ENCODE results near the gene SLC6A16. TPM values are rescaled to one million over a fixed set of nuclear protein-coding genes. Genes with fewer than 3 reads are reported as not detected.

Gene SLC6A16
- total and polyA plus RNA-seq, 4 donors: 2.4 to 12.9 (median 3.8) TPM

DNA sequence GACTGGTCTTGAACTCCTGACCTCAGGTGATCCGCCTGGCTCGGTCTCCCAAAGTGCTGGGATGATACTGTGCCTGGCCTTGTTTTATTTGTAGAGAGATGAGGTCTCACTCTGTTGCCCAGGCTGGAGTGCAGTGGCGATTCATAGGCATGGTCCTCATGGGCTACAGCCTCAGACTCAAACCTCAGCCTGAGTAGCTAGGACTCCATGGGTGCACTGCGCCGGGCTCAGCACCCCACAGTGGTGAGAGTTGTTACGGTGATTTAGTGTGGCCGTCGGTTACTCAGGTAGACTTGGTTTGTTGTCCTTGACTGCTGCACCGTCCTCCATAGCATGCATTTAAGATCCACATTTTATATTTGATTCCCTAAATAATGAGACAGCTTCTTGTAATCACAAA is 80.7 kb downstream of the SLC6A16 start:
- Histone ChIP-seq H3K9me3 (ENCODE audit: control insufficient read depth, low read length) (no peaks in the 10 kb centered on the region), H3K27ac (ENCODE audit: low read depth in 1 of 2, low read length in 2 of 2) (no peak overlapping the region), H3K36me3 (ENCODE audit: control insufficient read depth in 1 of 2, insufficient read depth in 2 of 2, low read length in 1 of 2) (no peaks in the 10 kb centered on the region), H3K27me3 (ENCODE audit: control insufficient read depth in 1 of 2, insufficient read depth in 2 of 2, low read length in 1 of 2) (no peaks in the 10 kb centered on the region), H3K4me1 (ENCODE audit: control insufficient read depth in 1 of 2, insufficient read depth in 2 of 2, low read length in 2 of 2) (no peaks in the 10 kb centered on the region), H3K4me3 (ENCODE audit: low read length in 2 of 2) (no peak overlapping the region)
- 94 to 95% methylated on average over 9 of the region's 9 CpGs for WGBS, 2 donors
- intact Hi-C loops (cut with DNase I): no loop called here
- no peak for ATAC-seq (ENCODE audit: low FRiP score)
- DNase-seq: no peak

DNA sequence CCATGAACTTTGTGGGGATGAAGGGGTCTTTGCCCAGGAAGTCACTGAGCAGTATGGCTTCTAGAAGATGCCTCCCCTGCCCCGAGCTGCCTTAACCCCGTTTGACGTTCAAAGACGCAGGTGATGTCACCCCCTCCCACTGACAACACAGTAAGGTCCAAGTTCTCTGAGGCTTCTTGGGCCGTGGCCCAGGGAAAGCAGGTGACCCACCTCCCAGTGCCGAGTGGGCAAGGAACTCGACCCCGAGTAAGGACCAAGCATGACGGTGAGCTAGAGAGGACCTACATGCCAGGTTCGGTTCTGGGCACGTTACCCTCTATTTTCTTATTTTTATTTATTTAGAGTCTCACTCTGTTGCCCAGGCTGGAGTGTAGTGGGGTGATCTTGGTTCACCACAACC is 81.3 kb downstream of the SLC6A16 start:
- Histone ChIP-seq H3K36me3 (ENCODE audit: control insufficient read depth in 1 of 2, insufficient read depth in 2 of 2, low read length in 1 of 2) (no peaks in the 10 kb centered on the region), H3K4me3 (ENCODE audit: low read length in 2 of 2) (no peak overlapping the region), H3K9me3 (ENCODE audit: control insufficient read depth, low read length) (no peaks in the 10 kb centered on the region), H3K27ac (ENCODE audit: low read depth in 1 of 2, low read length in 2 of 2) (no peak overlapping the region), H3K27me3 (ENCODE audit: control insufficient read depth in 1 of 2, insufficient read depth in 2 of 2, low read length in 1 of 2) (no peaks in the 10 kb centered on the region), H3K4me1 (ENCODE audit: control insufficient read depth in 1 of 2, insufficient read depth in 2 of 2, low read length in 2 of 2) (no peaks in the 10 kb centered on the region)
- ATAC-seq (ENCODE audit: low FRiP score) (no peak), DNase-seq (no peak)
- 82 to 89% methylated on average over 11 of the region's 11 CpGs for WGBS, 2 donors
- intact Hi-C loops (cut with DNase I): no loop called here

DNA sequence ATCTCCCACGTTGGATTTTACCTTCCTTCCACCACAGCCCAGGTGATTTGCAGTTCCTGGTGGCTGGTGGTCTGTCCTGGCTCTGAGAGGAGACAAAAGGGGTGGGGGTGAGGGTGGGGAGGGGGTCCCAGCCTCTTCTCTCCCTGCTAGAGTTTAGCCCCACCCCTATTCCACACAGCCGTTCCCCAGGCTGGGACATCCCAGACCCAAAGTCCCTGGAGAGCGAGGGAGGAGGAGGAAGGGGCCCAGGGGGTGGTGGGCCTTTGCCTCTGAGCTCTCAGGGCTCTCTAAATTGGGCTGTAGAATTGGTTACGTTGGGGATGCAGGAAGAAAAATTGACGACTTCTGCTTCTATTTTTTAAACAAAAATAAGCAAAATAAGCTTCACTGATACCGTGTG is 81.9 kb downstream of the SLC6A16 start:
- WGBS, 2 donors: 41 to 46% methylated on average over 6 of the region's 6 CpGs
- Histone ChIP-seq H3K27ac (ENCODE audit: low read depth in 1 of 2, low read length in 2 of 2) (no peak overlapping the region), H3K9me3 (ENCODE audit: control insufficient read depth, low read length) (no peaks in the 10 kb centered on the region), H3K27me3 (ENCODE audit: control insufficient read depth in 1 of 2, insufficient read depth in 2 of 2, low read length in 1 of 2) (no peaks in the 10 kb centered on the region), H3K36me3 (ENCODE audit: control insufficient read depth in 1 of 2, insufficient read depth in 2 of 2, low read length in 1 of 2) (no peaks in the 10 kb centered on the region), H3K4me1 (ENCODE audit: control insufficient read depth in 1 of 2, insufficient read depth in 2 of 2, low read length in 2 of 2) (no peaks in the 10 kb centered on the region), H3K4me3 (ENCODE audit: low read length in 2 of 2) (no peak overlapping the region)
- no peak for ATAC-seq (ENCODE audit: low FRiP score)
- intact Hi-C loops (cut with DNase I): no loop called here
- DNase-seq: no peak

DNA sequence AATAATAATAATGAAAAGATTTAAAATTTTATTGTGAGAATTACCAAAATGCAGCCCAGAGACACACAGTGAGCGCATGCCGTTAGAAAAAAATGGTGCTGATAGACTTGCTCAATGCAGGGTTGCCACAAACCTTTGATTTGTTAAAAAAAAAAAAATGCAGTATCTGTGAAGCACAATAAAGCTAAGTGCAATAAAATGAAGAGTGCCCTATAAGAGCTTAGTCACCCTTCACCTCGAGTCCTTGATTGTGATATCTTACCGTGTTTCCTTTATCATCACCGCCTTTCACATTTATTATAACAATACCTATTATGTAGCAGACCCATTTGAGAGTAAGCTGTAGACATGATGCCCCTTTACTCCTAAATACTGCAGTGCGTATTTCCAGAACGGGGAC is 83.2 kb downstream of the SLC6A16 start:
- no peaks in the 10 kb centered on the region for H3K4me1 ChIP-seq (ENCODE audit: control insufficient read depth in 1 of 2, insufficient read depth in 2 of 2, low read length in 2 of 2)
- H3K27ac ChIP-seq (ENCODE audit: low read depth in 1 of 2, low read length in 2 of 2): no peak overlapping the region
- no peaks in the 10 kb centered on the region for H3K36me3 ChIP-seq (ENCODE audit: control insufficient read depth in 1 of 2, insufficient read depth in 2 of 2, low read length in 1 of 2)
- no peak for ATAC-seq (ENCODE audit: low FRiP score)
- no peak overlapping the region for H3K4me3 ChIP-seq (ENCODE audit: low read length in 2 of 2)
- intact Hi-C loops (cut with DNase I): no loop called here
- no peaks in the 10 kb centered on the region for H3K27me3 ChIP-seq (ENCODE audit: control insufficient read depth in 1 of 2, insufficient read depth in 2 of 2, low read length in 1 of 2)
- no peak for DNase-seq
- 92 to 93% methylated on average over 7 of the region's 7 CpGs for WGBS, 2 donors
- no peaks in the 10 kb centered on the region for H3K9me3 ChIP-seq (ENCODE audit: control insufficient read depth, low read length)

Small RNAs within 50 kb of the gene (microRNA-seq; reads per million reads assigned to microRNA genes)
- gene MIR4324: 0 reads per million in 2 donors

Other genes with a start within 250 kb of the SLC6A16 start
- 100 to 1,000 TPM; 170 to 249 TPM for gene SNRNP70, start 239.7 kb downstream of the SLC6A16 start, total RNA-seq
- 100 to 1,000 TPM in 1 of 2 donors, 10 to 100 TPM in 1; 54.5 to 694 TPM for gene SNRNP70, start 239.7 kb downstream of the SLC6A16 start, polyA plus RNA-seq
- 1 to 10 TPM; 8.4 to 9.7 TPM for gene LIN7B, start 210.8 kb downstream of the SLC6A16 start, total RNA-seq
- gene LIN7B, start 210.8 kb downstream of the SLC6A16 start, polyA plus RNA-seq: 10 to 100 TPM in 1 of 2 donors, 1 to 10 TPM in 1; 7.6 to 24.1 TPM
- under 1 TPM; 0.49 to 0.72 TPM for gene C19orf73, start 206.0 kb downstream of the SLC6A16 start, total RNA-seq
- gene C19orf73, start 206.0 kb downstream of the SLC6A16 start, polyA plus RNA-seq: 1 to 10 TPM; 1.0 to 5.4 TPM
- gene PPFIA3, start 205.6 kb downstream of the SLC6A16 start, total RNA-seq: 1 to 10 TPM; 4.2 to 8.0 TPM
- 1 to 10 TPM; 2.0 to 4.1 TPM for gene PPFIA3, start 205.6 kb downstream of the SLC6A16 start, polyA plus RNA-seq
- 1 to 10 TPM; 2.5 to 4.8 TPM for gene HRC, start 169.8 kb downstream of the SLC6A16 start, total RNA-seq
- 1 to 10 TPM in 1 of 2 donors, under 1 TPM in 1; 0.74 to 9.3 TPM for gene HRC, start 169.8 kb downstream of the SLC6A16 start, polyA plus RNA-seq
- 10 to 100 TPM; 41.9 to 57.1 TPM for gene TRPM4, start 167.4 kb downstream of the SLC6A16 start, total RNA-seq
- gene TRPM4, start 167.4 kb downstream of the SLC6A16 start, polyA plus RNA-seq: 10 to 100 TPM; 21.3 to 59.1 TPM
- gene CD37, start 10.2 kb upstream of the SLC6A16 start, total RNA-seq: 10 to 100 TPM; 18.3 to 40.1 TPM
- 10 to 100 TPM in 1 of 2 donors, 1 to 10 TPM in 1; 5.2 to 10.8 TPM for gene CD37, start 10.2 kb upstream of the SLC6A16 start, polyA plus RNA-seq
- gene TEAD2, start 37.2 kb upstream of the SLC6A16 start, total RNA-seq: 10 to 100 TPM; 41.3 to 48.8 TPM
- 10 to 100 TPM; 17.7 to 43.3 TPM for gene TEAD2, start 37.2 kb upstream of the SLC6A16 start, polyA plus RNA-seq
- under 1 TPM in 1 of 2 donors, not detected in 1; 0.69 TPM for gene DKKL1, start 38.7 kb upstream of the SLC6A16 start, total RNA-seq
- not detected for gene DKKL1, start 38.7 kb upstream of the SLC6A16 start, polyA plus RNA-seq
- not detected for gene KASH5, start 63.1 kb upstream of the SLC6A16 start, total RNA-seq
- gene KASH5, start 63.1 kb upstream of the SLC6A16 start, polyA plus RNA-seq: not detected
- gene PTH2, start 98.2 kb upstream of the SLC6A16 start, total RNA-seq: not detected
- gene PTH2, start 98.2 kb upstream of the SLC6A16 start, polyA plus RNA-seq: not detected
- not detected for gene GFY, start 100.2 kb upstream of the SLC6A16 start, total RNA-seq
- not detected for gene GFY, start 100.2 kb upstream of the SLC6A16 start, polyA plus RNA-seq
- gene SLC17A7, start 116.3 kb upstream of the SLC6A16 start, total RNA-seq: 1 to 10 TPM; 1.0 to 4.7 TPM
- under 1 TPM; 0.15 to 0.50 TPM for gene SLC17A7, start 116.3 kb upstream of the SLC6A16 start, polyA plus RNA-seq
- 10 to 100 TPM; 45.0 to 74.7 TPM for gene PIH1D1, start 126.6 kb upstream of the SLC6A16 start, total RNA-seq
- gene PIH1D1, start 126.6 kb upstream of the SLC6A16 start, polyA plus RNA-seq: 100 to 1,000 TPM in 1 of 2 donors, 10 to 100 TPM in 1; 53.7 to 124 TPM
- 10 to 100 TPM; 17.1 to 23.7 TPM for gene ALDH16A1, start 128.0 kb upstream of the SLC6A16 start, total RNA-seq
- gene ALDH16A1, start 128.0 kb upstream of the SLC6A16 start, polyA plus RNA-seq: 10 to 100 TPM in 1 of 2 donors, 1 to 10 TPM in 1; 4.8 to 62.4 TPM
- gene FLT3LG, start 149.0 kb upstream of the SLC6A16 start, total RNA-seq: 10 to 100 TPM in 1 of 2 donors, 1 to 10 TPM in 1; 6.3 to 17.6 TPM
- gene FLT3LG, start 149.0 kb upstream of the SLC6A16 start, polyA plus RNA-seq: 10 to 100 TPM; 15.9 to 36.0 TPM
- gene RPL13A, start 162.4 kb upstream of the SLC6A16 start, total RNA-seq: 1,000 to 10,000 TPM; 1,716 to 1,917 TPM
- gene RPL13A, start 162.4 kb upstream of the SLC6A16 start, polyA plus RNA-seq: 1,000 to 10,000 TPM; 3,431 to 4,797 TPM
- 1,000 to 10,000 TPM; 1,366 to 1,509 TPM for gene RPS11, start 171.2 kb upstream of the SLC6A16 start, total RNA-seq
- 1,000 to 10,000 TPM; 4,943 to 7,722 TPM for gene RPS11, start 171.2 kb upstream of the SLC6A16 start, polyA plus RNA-seq
- 100 to 1,000 TPM; 204 to 287 TPM for gene FCGRT, start 187.5 kb upstream of the SLC6A16 start, total RNA-seq
- 100 to 1,000 TPM; 146 to 162 TPM for gene FCGRT, start 187.5 kb upstream of the SLC6A16 start, polyA plus RNA-seq
- 10 to 100 TPM; 82.6 to 90.2 TPM for gene RCN3, start 202.8 kb upstream of the SLC6A16 start, total RNA-seq
- gene RCN3, start 202.8 kb upstream of the SLC6A16 start, polyA plus RNA-seq: 100 to 1,000 TPM in 1 of 2 donors, 10 to 100 TPM in 1; 50.5 to 165 TPM